Measurements from ENCODE around the gene MEST.

DNA sequence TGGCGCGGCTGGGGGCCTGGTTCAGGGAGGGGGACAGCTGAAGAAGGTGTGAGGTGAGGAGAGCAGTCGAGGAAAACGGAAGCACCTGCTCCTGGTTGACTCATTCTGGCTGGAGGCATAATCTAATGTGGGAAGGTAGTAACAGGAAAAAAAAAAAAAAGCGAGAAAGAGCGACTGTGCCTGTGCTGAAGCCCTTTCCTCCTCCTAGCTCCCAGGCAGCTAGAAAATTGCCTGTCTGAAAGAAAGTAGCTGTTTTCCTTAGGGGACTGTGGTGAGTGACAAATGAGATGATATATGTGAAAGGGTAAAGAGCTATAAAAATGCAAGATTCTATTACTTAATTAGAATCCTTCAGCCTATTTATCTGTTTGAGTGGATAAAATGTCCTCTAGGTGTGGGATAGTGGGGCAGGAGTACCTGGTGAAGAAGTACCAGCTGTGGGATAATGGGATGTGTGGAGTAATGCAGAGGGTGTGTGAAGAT is 4.9 kb upstream of the MEST start:
- no peak for TF ChIP-seq CBX3 (IDR thresholded peaks at IDR 0.05; ENCODE audit: low read depth)
- TF ChIP-seq RAD21 (IDR thresholded peaks at IDR 0.05; ENCODE audit: low read depth) = no peak
- no peak for TF ChIP-seq EZH2phosphoT487 (IDR thresholded peaks at IDR 0.05; ENCODE audit: borderline replicate concordance)
- no peak for TF ChIP-seq EZH2 (IDR thresholded peaks at IDR 0.05)
- TF ChIP-seq, protein P1, sequence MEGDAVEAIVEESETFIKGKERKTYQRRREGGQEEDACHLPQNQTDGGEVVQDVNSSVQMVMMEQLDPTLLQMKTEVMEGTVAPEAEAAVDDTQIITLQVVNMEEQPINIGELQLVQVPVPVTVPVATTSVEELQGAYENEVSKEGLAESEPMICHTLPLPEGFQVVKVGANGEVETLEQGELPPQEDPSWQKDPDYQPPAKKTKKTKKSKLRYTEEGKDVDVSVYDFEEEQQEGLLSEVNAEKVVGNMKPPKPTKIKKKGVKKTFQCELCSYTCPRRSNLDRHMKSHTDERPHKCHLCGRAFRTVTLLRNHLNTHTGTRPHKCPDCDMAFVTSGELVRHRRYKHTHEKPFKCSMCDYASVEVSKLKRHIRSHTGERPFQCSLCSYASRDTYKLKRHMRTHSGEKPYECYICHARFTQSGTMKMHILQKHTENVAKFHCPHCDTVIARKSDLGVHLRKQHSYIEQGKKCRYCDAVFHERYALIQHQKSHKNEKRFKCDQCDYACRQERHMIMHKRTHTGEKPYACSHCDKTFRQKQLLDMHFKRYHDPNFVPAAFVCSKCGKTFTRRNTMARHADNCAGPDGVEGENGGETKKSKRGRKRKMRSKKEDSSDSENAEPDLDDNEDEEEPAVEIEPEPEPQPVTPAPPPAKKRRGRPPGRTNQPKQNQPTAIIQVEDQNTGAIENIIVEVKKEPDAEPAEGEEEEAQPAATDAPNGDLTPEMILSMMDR (IDR thresholded peaks at IDR 0.05 in 2 of 3, conservative IDR thresholded peaks at IDR 0.05 in 1 of 3; ENCODE audit: borderline replicate concordance in 1 of 3, insufficient read depth in 1 of 3, low read depth in 2 of 3, low read length in 2 of 3) = no peak
- TF ChIP-seq YY1 (IDR thresholded peaks at IDR 0.05; ENCODE audit: extremely low read depth, insufficient replicate concordance, low read depth, low read length) = no peak
- TF ChIP-seq POLR2A (IDR thresholded peaks at IDR 0.05; ENCODE audit: borderline replicate concordance, extremely low read depth, insufficient read depth, insufficient read length) = no peak
- TF ChIP-seq, protein P2, sequence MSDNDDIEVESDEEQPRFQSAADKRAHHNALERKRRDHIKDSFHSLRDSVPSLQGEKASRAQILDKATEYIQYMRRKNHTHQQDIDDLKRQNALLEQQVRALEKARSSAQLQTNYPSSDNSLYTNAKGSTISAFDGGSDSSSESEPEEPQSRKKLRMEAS (IDR thresholded peaks at IDR 0.05) = no peak
- TF ChIP-seq POLR2AphosphoS5 (IDR thresholded peaks at IDR 0.05; ENCODE audit: low read depth, low read length) = no peak
- no peak for TF ChIP-seq ZNF274 (IDR thresholded peaks at IDR 0.05; ENCODE audit: low read depth, low read length)
- TF ChIP-seq, protein P3, sequence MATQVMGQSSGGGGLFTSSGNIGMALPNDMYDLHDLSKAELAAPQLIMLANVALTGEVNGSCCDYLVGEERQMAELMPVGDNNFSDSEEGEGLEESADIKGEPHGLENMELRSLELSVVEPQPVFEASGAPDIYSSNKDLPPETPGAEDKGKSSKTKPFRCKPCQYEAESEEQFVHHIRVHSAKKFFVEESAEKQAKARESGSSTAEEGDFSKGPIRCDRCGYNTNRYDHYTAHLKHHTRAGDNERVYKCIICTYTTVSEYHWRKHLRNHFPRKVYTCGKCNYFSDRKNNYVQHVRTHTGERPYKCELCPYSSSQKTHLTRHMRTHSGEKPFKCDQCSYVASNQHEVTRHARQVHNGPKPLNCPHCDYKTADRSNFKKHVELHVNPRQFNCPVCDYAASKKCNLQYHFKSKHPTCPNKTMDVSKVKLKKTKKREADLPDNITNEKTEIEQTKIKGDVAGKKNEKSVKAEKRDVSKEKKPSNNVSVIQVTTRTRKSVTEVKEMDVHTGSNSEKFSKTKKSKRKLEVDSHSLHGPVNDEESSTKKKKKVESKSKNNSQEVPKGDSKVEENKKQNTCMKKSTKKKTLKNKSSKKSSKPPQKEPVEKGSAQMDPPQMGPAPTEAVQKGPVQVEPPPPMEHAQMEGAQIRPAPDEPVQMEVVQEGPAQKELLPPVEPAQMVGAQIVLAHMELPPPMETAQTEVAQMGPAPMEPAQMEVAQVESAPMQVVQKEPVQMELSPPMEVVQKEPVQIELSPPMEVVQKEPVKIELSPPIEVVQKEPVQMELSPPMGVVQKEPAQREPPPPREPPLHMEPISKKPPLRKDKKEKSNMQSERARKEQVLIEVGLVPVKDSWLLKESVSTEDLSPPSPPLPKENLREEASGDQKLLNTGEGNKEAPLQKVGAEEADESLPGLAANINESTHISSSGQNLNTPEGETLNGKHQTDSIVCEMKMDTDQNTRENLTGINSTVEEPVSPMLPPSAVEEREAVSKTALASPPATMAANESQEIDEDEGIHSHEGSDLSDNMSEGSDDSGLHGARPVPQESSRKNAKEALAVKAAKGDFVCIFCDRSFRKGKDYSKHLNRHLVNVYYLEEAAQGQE (IDR thresholded peaks at IDR 0.05; ENCODE audit: low read depth) = no peak
- TF ChIP-seq ZFX (IDR thresholded peaks at IDR 0.05) = no peak

Measured in HCT116 (cell line).